ENCODE measurements around the gene BICDL2.
"Not testable (repeated sequence)": the region's sequence is repeated elsewhere in the genome, so short reads cannot be mapped to it uniquely, and the experiment has no call there.

Gene BICDL2

GRCh38 chr16:3054965-3055733 lies 18.4 kb upstream of the BICDL2 start (continued):
- TF ChIP-seq ZNF23 (tag by site-specific recombination; IDR thresholded peaks at IDR 0.05; ENCODE audit: borderline replicate concordance), result no peak

- H3K4me3 ChIP-seq (ENCODE audit: low read depth, low read length); H3K27ac ChIP-seq (ENCODE audit: extremely low read depth, low read depth, low read length); H3K9me3 ChIP-seq (ENCODE audit: control insufficient read depth, insufficient read depth, low read depth, low read length); POLR2A ChIA-PET; CTCF ChIA-PET; H3K4me1 ChIP-seq (ENCODE audit: control insufficient read depth, insufficient read depth, low read length): not testable (repeated sequence)
- peaks cover 0 to 21% of the 10 kb centered on the region in 2 experiments; a peak in 2 of 3 replicates for H3K36me3 ChIP-seq (ENCODE audit: control insufficient read depth in 2 of 2, insufficient read depth in 1 of 2, low read length in 2 of 2)
These were observed 16.6 kb upstream of the BICDL2 start for GRCh38 chr16:3053330-3053710.

- POLR2A ChIA-PET; H3K27ac ChIP-seq (ENCODE audit: extremely low read depth, low read depth, low read length); H3K9me3 ChIP-seq (ENCODE audit: control insufficient read depth, insufficient read depth, low read depth, low read length); H3K4me1 ChIP-seq (ENCODE audit: control insufficient read depth, insufficient read depth, low read length); H3K4me3 ChIP-seq (ENCODE audit: low read depth, low read length): not testable (repeated sequence)
- peaks cover 0 to 21% of the 10 kb centered on the region in 2 experiments; a peak in 2 of 3 replicates for H3K36me3 ChIP-seq (ENCODE audit: control insufficient read depth in 2 of 2, insufficient read depth in 1 of 2, low read length in 2 of 2)
- CTCF ChIA-PET, result interaction anchor here (1.1 kb wide), 1 partner anchor 19 kb away, joined by 3 read pairs; no protein-coding TSS in a partner anchor
These were observed 16.0 kb upstream of the BICDL2 start for GRCh38 chr16:3052571-3053329.

GRCh38 chr16:3051494-3051893 lies 14.8 kb upstream of the BICDL2 start:
- no peaks in the 10 kb centered on the region for H3K9me3 ChIP-seq (ENCODE audit: control insufficient read depth, insufficient read depth, low read depth, low read length)
- POLR2A ChIA-PET, result interaction anchor here (1.2 kb wide), 2 partner anchors 16 to 20 kb away, joined by 3 to 5 read pairs; no protein-coding TSS in a partner anchor
- no peak overlapping the region for H3K27ac ChIP-seq (ENCODE audit: extremely low read depth, low read depth, low read length)
- TF ChIP-seq ZNF202 (tag by site-specific recombination; IDR thresholded peaks at IDR 0.05; ENCODE audit: borderline replicate concordance), result no peak
- peak; percentile 17; the same call in 1 of the 2 replicates for TF ChIP-seq ZIC2 (tag by site-specific recombination; IDR thresholded peaks at IDR 0.05)
- peaks cover 0 to 17% of the 10 kb centered on the region in 2 experiments; a peak in 2 of 3 replicates for H3K36me3 ChIP-seq (ENCODE audit: control insufficient read depth in 2 of 2, insufficient read depth in 1 of 2, low read length in 2 of 2)
- CTCF ChIA-PET, result interaction anchor here (1.1 to 2.5 kb wide), 3 partner anchors 20 to 24 kb away, joined by 3 to 10 read pairs (median 5); no protein-coding TSS in a partner anchor
- H3K4me3 ChIP-seq (ENCODE audit: low read depth, low read length), result no peak overlapping the region
- no peaks in the 10 kb centered on the region for H3K4me1 ChIP-seq (ENCODE audit: control insufficient read depth, insufficient read depth, low read length)

- Histone ChIP-seq H3K4me1 (ENCODE audit: control insufficient read depth, insufficient read depth, low read length) (no peaks in the 10 kb centered on the region), H3K9me3 (ENCODE audit: control insufficient read depth, insufficient read depth, low read depth, low read length) (no peaks in the 10 kb centered on the region), H3K4me3 (ENCODE audit: low read depth, low read length) (no peak overlapping the region), H3K36me3 (ENCODE audit: control insufficient read depth in 2 of 2, insufficient read depth in 1 of 2, low read length in 2 of 2) (peaks cover 0 to 17% of the 10 kb centered on the region in 2 experiments; a peak in 1 of 3 replicates), H3K27ac (ENCODE audit: extremely low read depth, low read depth, low read length) (no peak overlapping the region)
- ChIA-PET CTCF (interaction anchor here (1.2 to 2.5 kb wide), 4 partner anchors 8 to 32 kb away, joined by 3 to 10 read pairs (median 5); no protein-coding TSS in a partner anchor), POLR2A (interaction anchor here (1.2 kb wide), 2 partner anchors 16 to 20 kb away, joined by 3 to 5 read pairs; no protein-coding TSS in a partner anchor)
- no peak for TF ChIP-seq ZNF660 (tag by site-specific recombination; IDR thresholded peaks at IDR 0.05)
- TF ChIP-seq SP7 (tag by site-specific recombination; IDR thresholded peaks at IDR 0.05), result no peak
- no peak for TF ChIP-seq WT1 (tag by site-specific recombination; IDR thresholded peaks at IDR 0.05)
- no peak for TF ChIP-seq ZNF837 (tag by site-specific recombination; IDR thresholded peaks at IDR 0.05)
- no peak for TF ChIP-seq ZNF610 (tag by site-specific recombination; IDR thresholded peaks at IDR 0.05; ENCODE audit: borderline replicate concordance)
- TF ChIP-seq ZNF600 (tag by site-specific recombination; IDR thresholded peaks at IDR 0.05), result 0 out of 2 replicates have a peak, but pooled peaks have one; percentile 14
- TF ChIP-seq ZFHX2 (tag by site-specific recombination; conservative IDR thresholded peaks at IDR 0.05), result peak; percentile 82
- no peak for TF ChIP-seq ZNF280D (tag by site-specific recombination; IDR thresholded peaks at IDR 0.05)
- no peak for TF ChIP-seq ZNF561 (tag by site-specific recombination; IDR thresholded peaks at IDR 0.05; ENCODE audit: borderline replicate concordance)
- TF ChIP-seq ZNF416 (tag by site-specific recombination; IDR thresholded peaks at IDR 0.05), result no peak
- no peak for TF ChIP-seq ZNF544 (tag by site-specific recombination; IDR thresholded peaks at IDR 0.05)
- TF ChIP-seq ZBTB44 (tag by site-specific recombination; IDR thresholded peaks at IDR 0.05), result no peak
- TF ChIP-seq ZNF645 (tag by site-specific recombination; IDR thresholded peaks at IDR 0.05), result no peak
- no peak for TF ChIP-seq ZNF433 (tag by site-specific recombination; IDR thresholded peaks at IDR 0.05; ENCODE audit: low read depth)
These were observed 14.3 kb upstream of the BICDL2 start for GRCh38 chr16:3051009-3051408.

All from HEK293 (cell line).